DMS 273 (cell line): ENCODE results near the gene TEX13B.

ENCODE experiments used
- DNase-seq: peaks from one replicate; lab custom pipeline; 2025; ENCODE audit not compliant: unreplicated experiment; lab: John Stamatoyannopoulos, UW

The TEX13B gene

DNA sequence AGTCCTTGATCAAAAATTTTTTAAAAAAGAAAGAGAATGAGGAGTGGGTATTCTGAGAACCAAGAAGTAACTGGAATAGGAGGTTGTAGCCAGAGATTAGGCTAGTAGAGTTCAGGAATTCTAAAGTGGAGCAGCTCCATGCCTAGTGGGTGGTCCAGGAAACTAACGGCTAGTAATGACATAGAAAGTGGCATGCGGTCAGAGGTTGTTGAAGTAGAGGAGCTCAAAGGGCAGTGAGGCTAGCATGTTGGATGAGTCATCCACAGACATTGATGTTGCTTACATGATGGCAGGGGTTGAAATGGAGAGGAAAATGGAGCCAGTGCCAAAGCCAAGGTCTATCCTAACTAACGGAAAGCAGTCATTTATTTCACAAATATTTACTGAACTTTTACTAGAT, 42.1 kb downstream of the TEX13B start:
- DNase-seq = no peak

GRCh38 chrX:107936434-107936730, 45.8 kb downstream of the TEX13B start:
- DNase-seq = no peak

DNA sequence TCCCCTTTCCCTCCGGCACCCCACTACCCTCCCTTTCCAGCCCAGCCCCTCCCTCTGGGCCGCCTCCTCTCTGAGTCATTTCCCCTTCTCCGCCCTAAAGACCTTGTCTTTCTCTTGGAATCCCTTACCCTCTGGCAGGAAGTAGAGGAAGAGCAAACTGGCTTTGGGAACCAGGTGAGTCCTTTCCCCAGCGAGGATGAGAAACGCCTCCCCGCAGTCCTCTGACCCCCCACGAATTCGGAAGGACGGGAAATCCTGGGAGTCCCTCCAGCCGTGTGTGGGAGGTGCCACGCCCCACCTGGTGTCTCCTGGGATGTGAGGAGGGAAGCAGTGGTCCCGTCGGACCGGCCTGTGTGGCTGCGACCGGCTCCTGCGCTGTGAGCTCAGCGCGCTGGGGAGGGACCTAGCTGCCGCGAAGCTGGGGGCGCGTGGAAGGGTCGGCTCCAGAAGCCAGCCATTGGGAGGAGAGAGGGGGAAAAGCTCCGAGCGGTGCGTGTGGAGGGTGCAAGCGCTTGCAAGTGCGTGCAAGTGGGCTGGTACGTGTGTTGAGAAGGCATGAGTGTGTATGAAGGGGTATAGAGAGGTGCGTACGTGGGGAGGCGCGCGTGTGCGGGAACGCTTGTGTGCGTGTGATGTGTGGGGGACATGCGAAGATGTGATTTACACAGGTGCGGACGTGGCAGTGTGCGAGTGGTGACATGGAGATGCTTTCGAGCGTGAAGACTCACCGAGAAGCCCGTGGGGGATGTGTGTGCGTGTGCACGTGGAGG, 46.3 kb downstream of the TEX13B start:
- DNase-seq = no peak

GRCh38 chrX:107935200-107935599, 47.0 kb downstream of the TEX13B start:
- DNase-seq = peak; percentile 11

GRCh38 chrX:107934262-107934661, 47.9 kb downstream of the TEX13B start:
- DNase-seq = no peak
